Measurements from ENCODE around the gene ACKR3. TPM values are rescaled to one million over a fixed set of nuclear protein-coding genes. Genes with fewer than 3 reads are reported as not detected.

ACKR3 gene
- total RNA-seq, 3 donors from 2014 or later = 0.16 to 0.73 (median 0.33) TPM

- Mint-ChIP-seq H3K4me1 (ENCODE audit: low read depth) (no peaks in the 10 kb centered on the region), H3K4me3 (no peak overlapping the region), H3K9me3 (no peaks in the 10 kb centered on the region), H3K27me3 (ENCODE audit: low read depth) (no peaks in the 10 kb centered on the region), H3K36me3 (ENCODE audit: insufficient read depth) (no peaks in the 10 kb centered on the region)
- no peak for DNase-seq
- no peak for ATAC-seq
Measured at GRCh38 chr2:236597629-236598028, 28.0 kb downstream of the ACKR3 start.

- ATAC-seq = no peak
- Mint-ChIP-seq H3K4me1 (ENCODE audit: low read depth) (no peaks in the 10 kb centered on the region), H3K36me3 (ENCODE audit: insufficient read depth) (no peaks in the 10 kb centered on the region), H3K9me3 (no peaks in the 10 kb centered on the region), H3K27me3 (ENCODE audit: low read depth) (peaks cover 3% of the 10 kb centered on the region), H3K4me3 (no peak overlapping the region)
- DNase-seq = no peak
Measured at GRCh38 chr2:236599059-236599458, 29.4 kb downstream of the ACKR3 start.

GRCh38 chr2:236600158-236600557 is 30.5 kb downstream of the ACKR3 start:
- Mint-ChIP-seq H3K36me3 (ENCODE audit: insufficient read depth) (no peaks in the 10 kb centered on the region), H3K27me3 (ENCODE audit: low read depth) (peaks cover 11% of the 10 kb centered on the region), H3K4me3 (no peak overlapping the region), H3K9me3 (no peaks in the 10 kb centered on the region), H3K4me1 (ENCODE audit: low read depth) (no peaks in the 10 kb centered on the region)
- ATAC-seq (no peak), DNase-seq (no peak)

- H3K36me3 Mint-ChIP-seq (ENCODE audit: insufficient read depth) = no peaks in the 10 kb centered on the region
- no peak for DNase-seq
- no peak overlapping the region for H3K4me3 Mint-ChIP-seq
- H3K27me3 Mint-ChIP-seq (ENCODE audit: low read depth) = peaks cover 14% of the 10 kb centered on the region
- no peaks in the 10 kb centered on the region for H3K4me1 Mint-ChIP-seq (ENCODE audit: low read depth)
- H3K9me3 Mint-ChIP-seq = no peaks in the 10 kb centered on the region
- no peak for ATAC-seq
Measured at GRCh38 chr2:236600892-236601291, 31.3 kb downstream of the ACKR3 start.

- no peak overlapping the region for H3K4me3 Mint-ChIP-seq
- ATAC-seq (no peak), DNase-seq (no peak)
- no peaks in the 10 kb centered on the region for H3K36me3 Mint-ChIP-seq (ENCODE audit: insufficient read depth)
- no peaks in the 10 kb centered on the region for H3K4me1 Mint-ChIP-seq (ENCODE audit: low read depth)
- H3K9me3 Mint-ChIP-seq = no peaks in the 10 kb centered on the region
- peaks cover 19% of the 10 kb centered on the region for H3K27me3 Mint-ChIP-seq (ENCODE audit: low read depth)
Measured at GRCh38 chr2:236601316-236602202, 31.9 kb downstream of the ACKR3 start.

- peaks cover 26% of the 10 kb centered on the region for H3K27me3 Mint-ChIP-seq (ENCODE audit: low read depth)
- no peaks in the 10 kb centered on the region for H3K4me1 Mint-ChIP-seq (ENCODE audit: low read depth)
- no peak overlapping the region for H3K4me3 Mint-ChIP-seq
- DNase-seq (no peak), ATAC-seq (no peak)
- no peaks in the 10 kb centered on the region for H3K36me3 Mint-ChIP-seq (ENCODE audit: insufficient read depth)
- H3K9me3 Mint-ChIP-seq = no peaks in the 10 kb centered on the region
Measured at GRCh38 chr2:236602678-236603077, 33.1 kb downstream of the ACKR3 start.

- DNase-seq = no peak
- Mint-ChIP-seq H3K4me1 (ENCODE audit: low read depth) (no peaks in the 10 kb centered on the region), H3K27me3 (ENCODE audit: low read depth) (peaks cover 26% of the 10 kb centered on the region), H3K9me3 (no peaks in the 10 kb centered on the region), H3K36me3 (ENCODE audit: insufficient read depth) (no peaks in the 10 kb centered on the region), H3K4me3 (no peak overlapping the region)
- no peak for ATAC-seq
Measured at GRCh38 chr2:236603361-236604015, 33.9 kb downstream of the ACKR3 start.

GRCh38 chr2:236604575-236605344 is 35.1 kb downstream of the ACKR3 start:
- Mint-ChIP-seq H3K36me3 (ENCODE audit: insufficient read depth) (no peaks in the 10 kb centered on the region), H3K27me3 (ENCODE audit: low read depth) (peaks cover 26% of the 10 kb centered on the region), H3K9me3 (no peaks in the 10 kb centered on the region), H3K4me3 (no peak overlapping the region), H3K4me1 (ENCODE audit: low read depth) (no peaks in the 10 kb centered on the region)
- no peak for DNase-seq
- ATAC-seq = no peak

- DNase-seq = no peak
- H3K27me3 Mint-ChIP-seq (ENCODE audit: low read depth) = peaks cover 26% of the 10 kb centered on the region
- no peak for ATAC-seq
- no peaks in the 10 kb centered on the region for H3K9me3 Mint-ChIP-seq
- H3K4me3 Mint-ChIP-seq = no peak overlapping the region
- no peaks in the 10 kb centered on the region for H3K36me3 Mint-ChIP-seq (ENCODE audit: insufficient read depth)
- no peaks in the 10 kb centered on the region for H3K4me1 Mint-ChIP-seq (ENCODE audit: low read depth)
Measured at GRCh38 chr2:236605345-236605734, 35.7 kb downstream of the ACKR3 start.

- ATAC-seq (no peak), DNase-seq (no peak)
- H3K4me1 Mint-ChIP-seq (ENCODE audit: low read depth) = no peaks in the 10 kb centered on the region
- H3K9me3 Mint-ChIP-seq = no peaks in the 10 kb centered on the region
- H3K4me3 Mint-ChIP-seq = no peak overlapping the region
- no peaks in the 10 kb centered on the region for H3K36me3 Mint-ChIP-seq (ENCODE audit: insufficient read depth)
- peaks cover 26% of the 10 kb centered on the region for H3K27me3 Mint-ChIP-seq (ENCODE audit: low read depth)
Measured at GRCh38 chr2:236606023-236606422, 36.4 kb downstream of the ACKR3 start.

GRCh38 chr2:236607471-236608187 is 38.0 kb downstream of the ACKR3 start:
- no peaks in the 10 kb centered on the region for H3K4me1 Mint-ChIP-seq (ENCODE audit: low read depth)
- peaks cover 26% of the 10 kb centered on the region for H3K27me3 Mint-ChIP-seq (ENCODE audit: low read depth)
- no peaks in the 10 kb centered on the region for H3K36me3 Mint-ChIP-seq (ENCODE audit: insufficient read depth)
- no peak for ATAC-seq
- no peak overlapping the region for H3K4me3 Mint-ChIP-seq
- H3K9me3 Mint-ChIP-seq = no peaks in the 10 kb centered on the region
- DNase-seq = no peak

- H3K27me3 Mint-ChIP-seq (ENCODE audit: low read depth) = peaks cover 26% of the 10 kb centered on the region
- ATAC-seq (no peak), DNase-seq (no peak)
- H3K36me3 Mint-ChIP-seq (ENCODE audit: insufficient read depth) = no peaks in the 10 kb centered on the region
- no peaks in the 10 kb centered on the region for H3K9me3 Mint-ChIP-seq
- no peaks in the 10 kb centered on the region for H3K4me1 Mint-ChIP-seq (ENCODE audit: low read depth)
- no peak overlapping the region for H3K4me3 Mint-ChIP-seq
Measured at GRCh38 chr2:236608188-236608525, 38.5 kb downstream of the ACKR3 start.

- H3K4me3 Mint-ChIP-seq = no peak overlapping the region
- H3K36me3 Mint-ChIP-seq (ENCODE audit: insufficient read depth) = no peaks in the 10 kb centered on the region
- DNase-seq (no peak), ATAC-seq (no peak)
- peaks cover 26% of the 10 kb centered on the region for H3K27me3 Mint-ChIP-seq (ENCODE audit: low read depth)
- no peaks in the 10 kb centered on the region for H3K9me3 Mint-ChIP-seq
- no peaks in the 10 kb centered on the region for H3K4me1 Mint-ChIP-seq (ENCODE audit: low read depth)
Measured at GRCh38 chr2:236608710-236609109, 39.1 kb downstream of the ACKR3 start.

All from activated T-cell treated with anti-CD3 and anti-CD28 coated beads, Interleukin-2, amount 50 U/mL, for 4 hours (primary cell).